GM21360 (cell line): ENCODE results near the gene RBMS2.
"Not testable (repeated sequence)": the region's sequence is repeated elsewhere in the genome, so short reads cannot be mapped to it uniquely, and the experiment has no call there.

ENCODE experiments used
- ATAC-seq: cut with Tn5 transposase; IDR thresholded peaks from one replicate; pipeline ENCODE4 v1.9.1; 2021; ENCODE audit warnings: mild to moderate bottlenecking, moderate library complexity; ENCODE audit not compliant: unreplicated experiment

RBMS2 gene

GRCh38 chr12:56521590-56522371, at the start of gene RBMS2:
TSS of gene RBMS2 (plus strand) at chr12:56521820. CDS start at chr12:56522024, 204 bp downstream.
- ATAC-seq, result no peak

GRCh38 chr12:56474389-56474788, 47.2 kb upstream of the RBMS2 start:
- no peak for ATAC-seq

GRCh38 chr12:56476143-56476542, 45.5 kb upstream of the RBMS2 start:
- no peak for ATAC-seq

GRCh38 chr12:56476972-56477432, 44.6 kb upstream of the RBMS2 start:
- no peak for ATAC-seq

- no peak for ATAC-seq
Observed at GRCh38 chr12:56477521-56478225, 43.9 kb upstream of the RBMS2 start.

GRCh38 chr12:56479625-56480024, 42.0 kb upstream of the RBMS2 start:
- no peak for ATAC-seq

- ATAC-seq, result no peak
Observed at GRCh38 chr12:56484566-56484965, 37.1 kb upstream of the RBMS2 start.

GRCh38 chr12:56486694-56487093, 34.9 kb upstream of the RBMS2 start:
- no peak for ATAC-seq

- no peak for ATAC-seq
Observed at GRCh38 chr12:56487448-56488040, 34.1 kb upstream of the RBMS2 start.

- ATAC-seq, result peak; percentile 73
Observed at GRCh38 chr12:56488041-56488955, 33.3 kb upstream of the RBMS2 start, which contains the start of gene GLS2. TSS of gene GLS2 (minus strand) at chr12:56488161. CDS start at chr12:56488118, 43 bp downstream.

- ATAC-seq, result no peak
Observed at GRCh38 chr12:56490360-56490759, 31.3 kb upstream of the RBMS2 start.

GRCh38 chr12:56493409-56494105, 28.1 kb upstream of the RBMS2 start:
- not testable (repeated sequence) for ATAC-seq

GRCh38 chr12:56494106-56494415, 27.6 kb upstream of the RBMS2 start:
- ATAC-seq, result not testable (repeated sequence)

GRCh38 chr12:56494481-56494880, 27.1 kb upstream of the RBMS2 start:
- ATAC-seq, result not testable (repeated sequence)

GRCh38 chr12:56496704-56497103, 24.9 kb upstream of the RBMS2 start:
- not testable (repeated sequence) for ATAC-seq

GRCh38 chr12:56498126-56498902, 23.3 kb upstream of the RBMS2 start:
- ATAC-seq, result not testable (repeated sequence)

- not testable (repeated sequence) for ATAC-seq
Observed at GRCh38 chr12:56499452-56499851, 22.2 kb upstream of the RBMS2 start.

GRCh38 chr12:56499879-56500278, 21.7 kb upstream of the RBMS2 start:
- not testable (repeated sequence) for ATAC-seq

GRCh38 chr12:56510786-56511185, 10.8 kb upstream of the RBMS2 start:
- ATAC-seq, result no peak
